GM19043 (cell line): Measurements from ENCODE around the gene GATA3.

ENCODE experiments used
- ATAC-seq: cut with Tn5 transposase; IDR thresholded peaks from one replicate; pipeline ENCODE4 v1.9.1; 2021; ENCODE audit warnings: low read depth; ENCODE audit not compliant: unreplicated experiment

Gene GATA3

GRCh38 chr10:8063128-8063908 lies 8.8 kb downstream of the GATA3 start:
- ATAC-seq, result no peak

DNA sequence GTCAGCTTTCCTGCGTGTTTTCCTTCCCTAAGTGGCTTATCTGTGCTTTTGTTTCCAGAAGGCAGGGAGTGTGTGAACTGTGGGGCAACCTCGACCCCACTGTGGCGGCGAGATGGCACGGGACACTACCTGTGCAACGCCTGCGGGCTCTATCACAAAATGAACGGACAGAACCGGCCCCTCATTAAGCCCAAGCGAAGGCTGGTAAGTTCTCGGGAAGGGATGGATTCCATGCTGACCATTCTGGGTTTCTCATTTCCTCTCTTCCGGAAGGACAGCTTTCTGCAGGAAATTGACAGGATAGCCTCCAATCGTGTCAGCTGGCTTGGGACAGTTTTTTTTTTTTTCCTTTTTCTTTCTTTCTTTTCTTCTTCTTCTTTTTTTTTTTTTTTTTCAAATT lies 9.4 kb downstream of the GATA3 start:
- ATAC-seq, result no peak

DNA sequence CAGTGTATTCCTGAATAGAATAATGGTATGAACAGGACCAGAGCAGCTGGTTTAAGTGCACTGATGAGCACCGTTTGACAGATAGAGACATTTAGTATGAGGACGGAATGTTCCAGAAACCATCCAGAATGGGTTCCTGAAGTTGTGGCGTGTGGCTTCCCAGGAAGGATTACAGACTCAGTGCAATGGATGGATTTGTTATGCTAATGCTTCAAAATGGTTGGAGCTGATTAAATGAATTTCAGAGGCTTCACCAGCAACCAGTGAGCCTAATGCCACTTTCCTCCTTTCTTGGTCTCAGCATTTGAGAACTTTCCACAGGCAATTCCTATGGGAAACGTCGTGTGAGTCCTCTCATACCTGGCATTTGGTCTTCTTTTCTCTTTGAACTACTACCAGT lies 9.9 kb downstream of the GATA3 start:
- ATAC-seq, result no peak

GRCh38 chr10:8065651-8066050 lies 11.2 kb downstream of the GATA3 start:
- no peak for ATAC-seq

GRCh38 chr10:8066124-8066523 lies 11.6 kb downstream of the GATA3 start:
- no peak for ATAC-seq

DNA sequence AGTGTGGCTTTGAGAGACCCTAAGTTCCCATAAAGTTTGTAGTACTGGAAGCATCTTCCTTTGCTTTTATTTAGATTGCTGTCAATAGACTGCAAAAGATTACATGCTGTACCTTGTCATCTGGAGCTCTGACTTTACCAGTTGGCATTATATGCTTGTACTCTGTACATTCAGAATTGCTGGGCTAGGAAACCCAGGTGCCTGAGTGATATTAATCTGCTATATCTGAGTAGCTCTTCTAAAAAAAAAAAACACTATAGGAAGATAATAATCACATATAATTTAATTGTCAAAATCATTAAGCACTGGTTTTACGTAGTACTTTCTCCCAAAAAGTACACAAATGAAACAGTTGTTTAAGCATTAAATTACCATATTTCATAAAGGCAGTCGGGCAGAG lies 12.3 kb downstream of the GATA3 start:
- ATAC-seq, result no peak

DNA sequence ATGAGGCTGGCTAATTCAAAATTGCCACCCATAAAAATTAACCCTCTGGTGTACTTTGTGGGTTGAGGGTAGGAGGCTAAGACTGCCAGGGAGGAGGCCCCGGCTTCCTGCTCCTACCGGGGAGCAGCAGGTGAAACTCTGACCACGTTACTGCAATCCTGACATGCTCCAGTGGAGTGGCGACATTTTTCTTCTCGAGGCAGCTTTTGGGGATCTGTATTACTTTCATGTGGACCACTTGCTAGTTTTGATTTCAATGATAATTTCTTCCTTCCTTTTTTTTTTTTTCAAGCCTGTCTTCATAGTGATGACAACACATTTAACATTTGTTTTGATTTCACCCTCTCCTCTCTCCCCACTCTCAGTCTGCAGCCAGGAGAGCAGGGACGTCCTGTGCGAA lies 14.6 kb downstream of the GATA3 start:
- no peak for ATAC-seq

DNA sequence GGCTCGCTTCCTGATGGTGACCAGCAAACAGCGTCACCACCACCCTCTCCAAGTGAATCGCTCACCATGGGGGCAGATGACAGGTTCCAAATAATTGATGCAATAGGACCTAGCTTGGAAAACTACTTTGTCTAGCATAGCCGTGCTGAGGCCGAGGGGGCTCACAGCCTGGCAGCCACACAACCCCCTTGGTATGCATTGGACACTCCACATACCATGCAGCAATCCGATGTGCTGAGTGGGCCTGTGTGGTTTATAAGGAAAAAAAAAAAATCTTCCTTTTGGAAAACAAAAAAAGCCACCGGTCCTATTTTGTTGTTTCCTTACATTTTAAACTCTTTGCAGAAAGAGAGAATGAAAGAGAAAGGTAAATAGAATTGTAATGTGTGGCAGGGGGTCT lies 15.1 kb downstream of the GATA3 start:
- no peak for ATAC-seq

GRCh38 chr10:8070440-8070839 lies 16.0 kb downstream of the GATA3 start:
- no peak for ATAC-seq

DNA sequence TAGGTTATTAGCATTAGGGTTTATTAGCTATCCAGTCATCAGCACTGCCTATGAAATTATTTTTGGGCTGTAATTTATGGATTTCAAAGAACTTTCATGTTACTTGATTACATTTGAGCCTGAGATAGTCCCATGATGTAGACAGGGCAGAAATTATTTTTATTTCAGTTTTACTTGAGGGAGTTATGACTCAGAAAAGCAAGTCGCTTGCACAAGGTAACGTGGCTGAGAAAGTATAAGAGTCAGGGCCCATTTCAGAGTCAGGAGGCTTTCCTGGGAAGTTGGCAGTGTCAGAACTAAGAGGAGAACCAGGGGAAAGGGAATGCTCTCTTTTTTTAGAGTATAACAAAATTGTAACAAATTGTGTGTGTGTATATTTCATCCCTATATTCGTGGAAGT lies 16.5 kb downstream of the GATA3 start:
- no peak for ATAC-seq

- no peak for ATAC-seq
Observed at GRCh38 chr10:8071666-8072065, 17.2 kb downstream of the GATA3 start.

- ATAC-seq, result no peak
Observed at GRCh38 chr10:8072211-8072610, 17.7 kb downstream of the GATA3 start.

DNA sequence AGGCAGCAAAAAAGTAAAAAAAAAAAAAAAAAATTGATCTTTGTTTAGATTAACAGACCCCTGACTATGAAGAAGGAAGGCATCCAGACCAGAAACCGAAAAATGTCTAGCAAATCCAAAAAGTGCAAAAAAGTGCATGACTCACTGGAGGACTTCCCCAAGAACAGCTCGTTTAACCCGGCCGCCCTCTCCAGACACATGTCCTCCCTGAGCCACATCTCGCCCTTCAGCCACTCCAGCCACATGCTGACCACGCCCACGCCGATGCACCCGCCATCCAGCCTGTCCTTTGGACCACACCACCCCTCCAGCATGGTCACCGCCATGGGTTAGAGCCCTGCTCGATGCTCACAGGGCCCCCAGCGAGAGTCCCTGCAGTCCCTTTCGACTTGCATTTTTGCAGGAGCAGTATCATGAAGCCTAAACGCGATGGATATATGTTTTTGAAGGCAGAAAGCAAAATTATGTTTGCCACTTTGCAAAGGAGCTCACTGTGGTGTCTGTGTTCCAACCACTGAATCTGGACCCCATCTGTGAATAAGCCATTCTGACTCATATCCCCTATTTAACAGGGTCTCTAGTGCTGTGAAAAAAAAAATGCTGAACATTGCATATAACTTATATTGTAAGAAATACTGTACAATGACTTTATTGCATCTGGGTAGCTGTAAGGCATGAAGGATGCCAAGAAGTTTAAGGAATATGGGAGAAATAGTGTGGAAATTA lies 19.4 kb downstream of the GATA3 start:
- ATAC-seq, result no peak

GRCh38 chr10:8074881-8075280 lies 20.4 kb downstream of the GATA3 start:
- no peak for ATAC-seq

DNA sequence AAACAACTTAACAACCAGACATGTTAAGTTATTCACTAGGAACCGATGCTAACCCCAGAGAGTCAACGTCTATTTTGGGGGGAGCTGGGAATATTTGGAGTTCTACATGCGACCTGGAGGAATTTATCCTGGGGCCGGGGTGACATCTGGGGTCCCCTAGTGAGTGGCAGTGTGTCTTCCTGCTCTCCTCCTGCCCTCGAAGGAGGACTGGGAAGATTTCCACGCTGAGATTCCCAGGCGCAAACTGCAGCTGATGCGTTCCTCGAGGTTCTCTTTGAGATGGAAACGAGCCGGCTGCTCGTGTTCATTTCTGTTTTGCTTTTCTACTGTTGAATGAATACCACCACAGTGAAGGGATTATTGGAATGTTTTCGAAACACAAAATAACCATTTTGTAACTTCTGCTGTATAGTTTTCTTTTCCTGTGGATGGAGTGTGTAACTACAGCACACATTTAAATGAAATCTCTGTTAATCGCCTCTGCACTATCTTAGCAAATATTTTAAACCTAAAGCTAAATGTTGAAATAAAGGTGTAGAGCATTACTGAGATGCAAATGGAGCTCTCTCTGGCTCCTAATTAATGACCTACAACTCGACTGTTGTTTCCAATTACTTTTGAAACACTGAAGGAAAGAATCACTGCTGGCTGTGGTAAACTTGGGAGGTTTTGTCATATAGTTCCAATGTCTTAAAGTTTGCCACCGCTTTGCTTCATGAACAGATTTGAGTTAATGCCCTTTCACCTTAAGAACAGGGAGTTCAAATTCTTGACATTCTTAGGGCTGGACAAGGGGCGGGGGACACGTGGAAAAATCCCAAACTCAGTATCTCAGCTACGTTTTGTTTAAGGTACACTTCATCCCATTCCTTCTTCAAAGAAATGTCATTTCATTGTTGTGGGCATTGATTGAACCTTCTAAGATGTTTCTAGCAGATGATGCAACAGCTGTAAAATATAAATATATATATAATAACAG lies 21.1 kb downstream of the GATA3 start:
- no peak for ATAC-seq

GRCh38 chr10:8076933-8077332 lies 22.4 kb downstream of the GATA3 start:
- no peak for ATAC-seq

DNA sequence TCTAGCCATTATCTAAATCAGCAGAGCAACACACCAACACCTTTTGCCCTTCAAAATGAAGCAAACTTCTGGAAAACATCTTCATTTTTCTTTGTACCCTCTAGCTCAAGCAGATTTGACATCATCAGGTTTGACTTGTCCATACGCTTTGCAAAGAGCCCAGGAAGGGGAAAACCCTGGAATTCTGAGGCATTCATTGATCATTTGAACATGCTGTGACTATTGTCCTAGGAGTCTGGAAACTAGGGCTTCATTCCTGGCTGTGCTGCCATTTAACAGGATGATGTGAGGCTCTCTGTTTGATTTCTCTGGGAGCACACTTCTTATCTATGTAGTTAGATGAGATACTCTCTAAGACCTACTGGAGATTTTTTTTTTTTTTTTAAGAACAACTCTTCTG lies 23.5 kb downstream of the GATA3 start:
- no peak for ATAC-seq

GRCh38 chr10:8079126-8079525 lies 24.6 kb downstream of the GATA3 start:
- no peak for ATAC-seq

DNA sequence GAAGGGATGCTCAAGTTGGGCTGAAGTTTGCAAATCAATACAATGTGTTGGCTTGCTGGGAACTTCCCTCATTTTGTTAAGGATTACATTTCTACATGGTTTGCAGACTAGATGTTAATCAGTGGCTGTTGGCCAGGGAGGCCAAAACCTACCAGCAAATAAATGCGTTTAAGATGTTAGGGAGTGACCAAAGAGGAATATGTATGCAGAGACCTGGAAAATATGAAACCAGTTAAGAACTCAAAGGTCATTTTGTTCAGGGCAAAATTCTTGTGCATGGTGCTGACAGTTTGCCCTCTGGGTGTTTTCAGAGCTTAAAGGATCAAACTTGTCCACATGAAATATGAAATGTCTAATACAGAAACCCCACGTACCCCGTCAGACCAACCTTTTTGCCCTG lies 30.3 kb downstream of the GATA3 start:
- ATAC-seq, result no peak

DNA sequence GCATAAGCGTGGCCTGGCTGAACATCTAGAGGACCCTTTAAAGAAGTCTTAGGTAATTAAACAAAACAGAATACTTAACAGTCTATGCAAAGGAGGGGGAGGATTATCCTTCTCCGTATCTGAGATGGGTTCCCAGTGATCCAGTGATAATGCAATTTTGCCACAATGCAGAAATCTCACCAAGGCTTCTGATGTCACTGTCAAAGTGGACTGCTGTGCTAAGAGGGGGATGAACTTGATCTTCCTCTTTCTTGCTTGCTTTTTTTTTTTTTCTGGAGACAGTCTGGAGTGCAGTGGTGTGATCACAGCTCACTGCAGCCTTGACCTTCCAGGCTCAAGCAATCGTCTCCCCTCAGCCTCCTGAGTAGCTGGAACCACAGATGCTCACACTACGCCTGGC lies 30.8 kb downstream of the GATA3 start:
- ATAC-seq, result no peak

GRCh38 chr10:8086315-8086714 lies 31.8 kb downstream of the GATA3 start:
- no peak for ATAC-seq
